Measurements from ENCODE around the gene NCKAP5. TPM values are rescaled to one million over a fixed set of nuclear protein-coding genes. Genes with fewer than 3 reads are reported as not detected.

The NCKAP5 gene
- total RNA-seq, 1 donor from 2014 or later: 2.7 TPM

DNA sequence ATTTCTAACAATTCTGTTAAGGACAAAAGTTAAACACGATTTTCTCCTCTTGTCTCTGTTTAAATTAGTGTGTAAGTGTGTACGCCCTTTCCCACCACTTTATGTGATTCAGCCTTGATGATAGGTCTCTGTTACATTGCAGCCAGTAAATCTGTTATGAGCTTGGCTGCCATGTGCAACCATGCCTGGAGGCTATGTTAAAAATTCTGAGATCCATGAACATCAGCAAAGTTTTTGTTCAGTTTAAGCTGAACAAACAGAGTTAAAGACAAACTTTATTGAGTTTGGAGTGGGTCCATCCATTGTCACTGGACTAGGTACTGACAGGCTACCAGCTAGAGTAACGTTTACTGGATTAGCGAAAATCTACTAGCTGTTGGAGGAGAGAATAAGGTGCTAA lies 110.4 kb downstream of the NCKAP5 start:
- Mint-ChIP-seq H3K4me3 (ENCODE audit: unreplicated experiment) (no peak overlapping the region), H3K36me3 (ENCODE audit: low read depth, unreplicated experiment) (no peaks in the 10 kb centered on the region), H3K9me3 (ENCODE audit: unreplicated experiment) (peaks cover 2% of the 10 kb centered on the region), H3K27ac (ENCODE audit: unreplicated experiment) (no peak overlapping the region), H3K27me3 (ENCODE audit: low read depth, unreplicated experiment) (no peaks in the 10 kb centered on the region), H3K4me1 (ENCODE audit: low read depth, unreplicated experiment) (no peaks in the 10 kb centered on the region)
- Histone ChIP-seq H3K79me2 (ENCODE audit: insufficient read depth, low read length) (no peaks in the 10 kb centered on the region), H3K4me3 (ENCODE audit: insufficient read depth, low read depth, low read length) (no peak overlapping the region), H3K9me3 (ENCODE audit: insufficient read depth, low read depth, low read length) (no peaks in the 10 kb centered on the region), H3K9ac (ENCODE audit: low read length) (no peak overlapping the region), H3K36me3 (ENCODE audit: insufficient read depth, low read length) (no peaks in the 10 kb centered on the region), H3K27ac (ENCODE audit: low read depth, low read length) (no peak overlapping the region), H2AFZ (ENCODE audit: low read depth, low read length) (no peak overlapping the region), H3K27me3 (ENCODE audit: insufficient read depth, low read length) (no peaks in the 10 kb centered on the region), H3K4me1 (ENCODE audit: insufficient read depth, low read length) (no peaks in the 10 kb centered on the region), H4K20me1 (ENCODE audit: insufficient read depth, low read length) (no peaks in the 10 kb centered on the region), H3K4me2 (ENCODE audit: low read length) (no peak overlapping the region)
- DNase-seq (ENCODE audit: low read depth): no peak
- FAIRE-seq: no peak
- TF ChIP-seq, protein P1, sequence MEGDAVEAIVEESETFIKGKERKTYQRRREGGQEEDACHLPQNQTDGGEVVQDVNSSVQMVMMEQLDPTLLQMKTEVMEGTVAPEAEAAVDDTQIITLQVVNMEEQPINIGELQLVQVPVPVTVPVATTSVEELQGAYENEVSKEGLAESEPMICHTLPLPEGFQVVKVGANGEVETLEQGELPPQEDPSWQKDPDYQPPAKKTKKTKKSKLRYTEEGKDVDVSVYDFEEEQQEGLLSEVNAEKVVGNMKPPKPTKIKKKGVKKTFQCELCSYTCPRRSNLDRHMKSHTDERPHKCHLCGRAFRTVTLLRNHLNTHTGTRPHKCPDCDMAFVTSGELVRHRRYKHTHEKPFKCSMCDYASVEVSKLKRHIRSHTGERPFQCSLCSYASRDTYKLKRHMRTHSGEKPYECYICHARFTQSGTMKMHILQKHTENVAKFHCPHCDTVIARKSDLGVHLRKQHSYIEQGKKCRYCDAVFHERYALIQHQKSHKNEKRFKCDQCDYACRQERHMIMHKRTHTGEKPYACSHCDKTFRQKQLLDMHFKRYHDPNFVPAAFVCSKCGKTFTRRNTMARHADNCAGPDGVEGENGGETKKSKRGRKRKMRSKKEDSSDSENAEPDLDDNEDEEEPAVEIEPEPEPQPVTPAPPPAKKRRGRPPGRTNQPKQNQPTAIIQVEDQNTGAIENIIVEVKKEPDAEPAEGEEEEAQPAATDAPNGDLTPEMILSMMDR (IDR thresholded peaks at IDR 0.05; ENCODE audit: insufficient read depth, low read depth, low read length): no peak
- no peak for TF ChIP-seq EZH2 (IDR thresholded peaks at IDR 0.05; ENCODE audit: insufficient read depth, low read length)

DNA sequence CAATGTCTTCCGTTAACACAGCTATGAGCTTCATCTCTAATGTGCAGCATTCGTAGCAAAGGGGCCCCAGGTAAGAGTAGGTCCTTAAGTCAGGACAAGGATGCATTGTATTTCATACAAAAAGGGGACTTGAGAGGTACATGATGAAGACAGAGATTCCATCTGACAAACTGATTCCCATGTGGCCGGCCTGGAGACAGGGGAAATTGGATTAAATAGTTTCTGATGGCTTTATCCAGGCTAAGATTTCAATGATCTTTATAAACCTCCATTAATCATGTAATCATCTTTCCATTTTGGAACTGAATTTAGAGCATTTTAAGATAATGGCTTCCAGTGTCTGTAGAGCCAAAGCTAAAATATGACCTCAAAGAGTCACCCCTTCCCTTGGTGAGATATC lies 111.3 kb downstream of the NCKAP5 start:
- no peak overlapping the region for H3K27ac ChIP-seq (ENCODE audit: low read depth, low read length)
- no peaks in the 10 kb centered on the region for H3K9me3 ChIP-seq (ENCODE audit: insufficient read depth, low read depth, low read length)
- H3K4me1 ChIP-seq (ENCODE audit: insufficient read depth, low read length): no peaks in the 10 kb centered on the region
- no peak overlapping the region for H2AFZ ChIP-seq (ENCODE audit: low read depth, low read length)
- DNase-seq (ENCODE audit: low read depth): no peak
- no peaks in the 10 kb centered on the region for H3K36me3 ChIP-seq (ENCODE audit: insufficient read depth, low read length)
- H3K27me3 ChIP-seq (ENCODE audit: insufficient read depth, low read length): no peaks in the 10 kb centered on the region
- Mint-ChIP-seq H3K27ac (ENCODE audit: unreplicated experiment) (no peak overlapping the region), H3K27me3 (ENCODE audit: low read depth, unreplicated experiment) (no peaks in the 10 kb centered on the region), H3K9me3 (ENCODE audit: unreplicated experiment) (peaks cover 2% of the 10 kb centered on the region), H3K36me3 (ENCODE audit: low read depth, unreplicated experiment) (no peaks in the 10 kb centered on the region), H3K4me1 (ENCODE audit: low read depth, unreplicated experiment) (no peaks in the 10 kb centered on the region), H3K4me3 (ENCODE audit: unreplicated experiment) (no peak overlapping the region)
- H3K79me2 ChIP-seq (ENCODE audit: insufficient read depth, low read length): no peaks in the 10 kb centered on the region
- no peak for TF ChIP-seq EZH2 (IDR thresholded peaks at IDR 0.05; ENCODE audit: insufficient read depth, low read length)
- TF ChIP-seq, protein P1 (IDR thresholded peaks at IDR 0.05; ENCODE audit: insufficient read depth, low read depth, low read length): no peak
- no peaks in the 10 kb centered on the region for H4K20me1 ChIP-seq (ENCODE audit: insufficient read depth, low read length)
- no peak overlapping the region for H3K9ac ChIP-seq (ENCODE audit: low read length)
- FAIRE-seq: no peak
- H3K4me2 ChIP-seq (ENCODE audit: low read length): no peak overlapping the region
- no peak overlapping the region for H3K4me3 ChIP-seq (ENCODE audit: insufficient read depth, low read depth, low read length)

DNA sequence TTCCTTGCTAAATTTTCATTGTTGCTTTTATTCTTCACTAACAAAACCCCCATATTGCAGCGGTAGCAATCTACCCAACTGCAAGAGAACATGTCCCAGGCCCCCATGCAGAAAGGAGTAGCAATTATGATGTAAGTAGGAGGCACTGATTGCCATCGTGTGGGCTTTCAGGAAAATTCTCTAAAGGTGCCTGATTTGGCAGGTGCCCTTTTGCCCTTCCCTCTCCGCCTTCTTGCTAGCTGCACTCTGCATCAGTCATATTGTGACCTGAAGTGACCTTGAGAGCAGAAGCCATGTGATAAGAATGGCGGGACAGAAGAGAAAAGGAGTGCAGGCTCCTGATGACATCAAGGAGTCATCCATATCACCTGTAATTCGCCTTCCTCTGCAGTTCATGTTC lies 112.1 kb downstream of the NCKAP5 start:
- no peak overlapping the region for H3K4me3 Mint-ChIP-seq (ENCODE audit: unreplicated experiment)
- no peaks in the 10 kb centered on the region for H3K27me3 ChIP-seq (ENCODE audit: insufficient read depth, low read length)
- no peaks in the 10 kb centered on the region for H3K9me3 ChIP-seq (ENCODE audit: insufficient read depth, low read depth, low read length)
- no peaks in the 10 kb centered on the region for H3K36me3 ChIP-seq (ENCODE audit: insufficient read depth, low read length)
- no peak overlapping the region for H3K4me3 ChIP-seq (ENCODE audit: insufficient read depth, low read depth, low read length)
- peaks cover 2% of the 10 kb centered on the region for H3K9me3 Mint-ChIP-seq (ENCODE audit: unreplicated experiment)
- no peaks in the 10 kb centered on the region for H3K4me1 ChIP-seq (ENCODE audit: insufficient read depth, low read length)
- H3K9ac ChIP-seq (ENCODE audit: low read length): no peak overlapping the region
- TF ChIP-seq, protein P1 (IDR thresholded peaks at IDR 0.05; ENCODE audit: insufficient read depth, low read depth, low read length): no peak
- no peak for TF ChIP-seq EZH2 (IDR thresholded peaks at IDR 0.05; ENCODE audit: insufficient read depth, low read length)
- no peak for DNase-seq (ENCODE audit: low read depth)
- H3K36me3 Mint-ChIP-seq (ENCODE audit: low read depth, unreplicated experiment): no peaks in the 10 kb centered on the region
- no peaks in the 10 kb centered on the region for H3K4me1 Mint-ChIP-seq (ENCODE audit: low read depth, unreplicated experiment)
- H4K20me1 ChIP-seq (ENCODE audit: insufficient read depth, low read length): no peaks in the 10 kb centered on the region
- FAIRE-seq: no peak
- H3K27ac Mint-ChIP-seq (ENCODE audit: unreplicated experiment): no peak overlapping the region
- no peak overlapping the region for H3K4me2 ChIP-seq (ENCODE audit: low read length)
- H3K27ac ChIP-seq (ENCODE audit: low read depth, low read length): no peak overlapping the region
- no peak overlapping the region for H2AFZ ChIP-seq (ENCODE audit: low read depth, low read length)
- H3K79me2 ChIP-seq (ENCODE audit: insufficient read depth, low read length): no peaks in the 10 kb centered on the region
- H3K27me3 Mint-ChIP-seq (ENCODE audit: low read depth, unreplicated experiment): no peaks in the 10 kb centered on the region
